Fibroblast of the aortic adventitia (primary cell): ENCODE results near the gene ENO2. TPM values are rescaled to one million over a fixed set of nuclear protein-coding genes. Genes with fewer than 3 reads are reported as not detected.

ENCODE experiments used
- DNase-seq: peaks from one replicate; pipeline ENCODE4 v3.0.0-alpha.2; 2010; ENCODE audit warnings: low read depth
- H3K4me3 ChIP-seq: 2 replicates; pipeline ENCODE4 v1.5.1; 2011; ENCODE audit warnings: low read depth, mild to moderate bottlenecking, control low read depth, low read length, moderate library complexity
- total RNA-seq: library from RNA; depleted of rRNA; stranded (reverse); fragments of >200 nt; gene quantifications from 2 replicates; pipeline ENCODE4 v1.2.3, GENCODE V29; 2012; ENCODE audit warnings: low replicate concordance
- TF ChIP-seq, protein P1 (sequence below): IDR thresholded peaks from 2 replicates; pipeline ENCODE4 v1.5.1; 2011; ENCODE audit warnings: mild to moderate bottlenecking, low read length, control low read depth, inconsistent platforms; ENCODE audit not compliant: insufficient read depth

ENO2 gene
- total RNA-seq, 1 donor = 12.7 TPM

- DNase-seq = no peak
- TF ChIP-seq, protein P1, sequence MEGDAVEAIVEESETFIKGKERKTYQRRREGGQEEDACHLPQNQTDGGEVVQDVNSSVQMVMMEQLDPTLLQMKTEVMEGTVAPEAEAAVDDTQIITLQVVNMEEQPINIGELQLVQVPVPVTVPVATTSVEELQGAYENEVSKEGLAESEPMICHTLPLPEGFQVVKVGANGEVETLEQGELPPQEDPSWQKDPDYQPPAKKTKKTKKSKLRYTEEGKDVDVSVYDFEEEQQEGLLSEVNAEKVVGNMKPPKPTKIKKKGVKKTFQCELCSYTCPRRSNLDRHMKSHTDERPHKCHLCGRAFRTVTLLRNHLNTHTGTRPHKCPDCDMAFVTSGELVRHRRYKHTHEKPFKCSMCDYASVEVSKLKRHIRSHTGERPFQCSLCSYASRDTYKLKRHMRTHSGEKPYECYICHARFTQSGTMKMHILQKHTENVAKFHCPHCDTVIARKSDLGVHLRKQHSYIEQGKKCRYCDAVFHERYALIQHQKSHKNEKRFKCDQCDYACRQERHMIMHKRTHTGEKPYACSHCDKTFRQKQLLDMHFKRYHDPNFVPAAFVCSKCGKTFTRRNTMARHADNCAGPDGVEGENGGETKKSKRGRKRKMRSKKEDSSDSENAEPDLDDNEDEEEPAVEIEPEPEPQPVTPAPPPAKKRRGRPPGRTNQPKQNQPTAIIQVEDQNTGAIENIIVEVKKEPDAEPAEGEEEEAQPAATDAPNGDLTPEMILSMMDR = no peak
- H3K4me3 ChIP-seq = no peak overlapping the region
Observed at GRCh38 chr12:6935371-6936193, 21.2 kb downstream of the ENO2 start.

- no peak for DNase-seq
- TF ChIP-seq, protein P1 = no peak
- H3K4me3 ChIP-seq = no peak overlapping the region
Observed at GRCh38 chr12:6936194-6936635, 21.8 kb downstream of the ENO2 start.

- TF ChIP-seq, protein P1 = no peak
- H3K4me3 ChIP-seq = peak overlapping the region; percentile 68
Observed at GRCh38 chr12:6936636-6937480, 22.5 kb downstream of the ENO2 start.

DNA sequence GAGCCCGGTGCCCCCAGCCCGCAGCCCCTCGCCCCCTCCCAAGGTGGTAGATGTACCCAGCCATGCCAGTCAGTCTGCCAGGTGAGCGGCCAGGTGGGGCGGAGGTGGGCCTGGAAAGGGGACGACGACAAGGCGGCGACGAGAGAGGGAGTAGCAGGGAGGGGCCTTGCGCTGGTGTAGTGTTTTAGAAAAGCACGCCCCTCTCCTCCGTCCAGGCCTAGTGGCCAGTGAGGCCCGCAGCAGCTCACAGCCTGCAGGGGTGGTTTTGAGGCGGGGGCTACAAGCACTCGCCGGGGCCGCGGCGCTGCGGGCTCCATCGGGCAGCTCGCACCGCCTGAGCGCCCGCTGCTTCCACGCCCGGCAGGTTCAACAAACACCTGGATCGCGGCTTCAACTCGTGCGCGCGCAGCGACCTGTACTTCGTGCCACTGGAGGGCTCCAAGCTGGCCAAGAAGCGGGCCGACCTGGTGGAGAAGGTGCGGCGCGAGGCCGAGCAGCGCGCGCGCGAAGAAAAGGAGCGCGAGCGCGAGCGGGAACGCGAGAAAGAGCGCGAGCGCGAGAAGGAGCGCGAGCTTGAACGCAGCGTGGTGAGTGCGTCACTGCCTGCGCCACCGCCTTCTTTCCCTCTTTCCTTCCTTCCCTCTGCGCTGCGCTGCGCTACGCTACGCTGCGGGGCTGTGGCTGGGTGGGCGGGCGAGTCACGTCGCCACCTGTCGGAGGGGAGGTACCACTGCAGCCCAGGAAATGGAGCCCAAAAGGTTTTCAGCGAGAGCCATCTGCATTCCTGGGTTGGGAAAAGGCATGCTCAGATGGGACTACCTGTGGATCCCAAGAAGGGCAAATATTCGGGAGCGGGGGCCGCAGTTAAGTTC is 23.3 kb downstream of the ENO2 start:
- peak; percentile 92 for DNase-seq
- H3K4me3 ChIP-seq = peak overlapping the region; percentile 68
- TF ChIP-seq, protein P1 = peak; percentile 97

More at GRCh38 chr12:6936636-6937480, 22.5 kb downstream of the ENO2 start:
- no peak for DNase-seq

- TF ChIP-seq, protein P1 = no peak
- H3K4me3 ChIP-seq = peak overlapping the region; percentile 68
- no peak for DNase-seq
Observed at GRCh38 chr12:6938353-6939190, 24.2 kb downstream of the ENO2 start.
